ENCODE data around the gene EIF4ENIF1.
A peak's percentile ranks its signal among the peaks of the same experiment; 100 is the strongest.
"Not testable (repeated sequence)": the region's sequence is repeated elsewhere in the genome, so short reads cannot be mapped to it uniquely, and the experiment has no call there.

Gene EIF4ENIF1

GRCh38 chr22:31520051-31520450 lies 30.4 kb upstream of the EIF4ENIF1 start:
- no peak for TF ChIP-seq CTCF (conservative IDR thresholded peaks at IDR 0.05; ENCODE audit: low read depth, low read length)
- no peak for DNase-seq (ENCODE audit: low read depth)
- no peak overlapping the region for H3K4me3 ChIP-seq (ENCODE audit: low read depth, low read length)

GRCh38 chr22:31509061-31509762 lies 19.6 kb upstream of the EIF4ENIF1 start:
- TF ChIP-seq CTCF (conservative IDR thresholded peaks at IDR 0.05; ENCODE audit: low read depth, low read length): no peak

GRCh38 chr22:31508536-31508935 lies 18.9 kb upstream of the EIF4ENIF1 start:
- H3K4me3 ChIP-seq (ENCODE audit: low read depth, low read length): no peak overlapping the region
- DNase-seq (ENCODE audit: low read depth): no peak
- no peak for TF ChIP-seq CTCF (conservative IDR thresholded peaks at IDR 0.05; ENCODE audit: low read depth, low read length)

More at GRCh38 chr22:31509061-31509762, 19.6 kb upstream of the EIF4ENIF1 start:
- no peak for DNase-seq (ENCODE audit: low read depth)
- H3K4me3 ChIP-seq (ENCODE audit: low read depth, low read length): no peak overlapping the region

GRCh38 chr22:31507517-31507916 lies 17.9 kb upstream of the EIF4ENIF1 start:
- not testable (repeated sequence) for H3K4me3 ChIP-seq (ENCODE audit: low read depth, low read length)

GRCh38 chr22:31504282-31504681 lies 14.6 kb upstream of the EIF4ENIF1 start:
- no peak for TF ChIP-seq CTCF (conservative IDR thresholded peaks at IDR 0.05; ENCODE audit: low read depth, low read length)
- DNase-seq (ENCODE audit: low read depth): peak; percentile 63
- H3K4me3 ChIP-seq (ENCODE audit: low read depth, low read length): no peak overlapping the region

More at GRCh38 chr22:31507517-31507916, 17.9 kb upstream of the EIF4ENIF1 start:
- not testable (repeated sequence) for DNase-seq (ENCODE audit: low read depth)

- H3K4me3 ChIP-seq (ENCODE audit: low read depth, low read length): no peak overlapping the region
- no peak for DNase-seq (ENCODE audit: low read depth)
- TF ChIP-seq CTCF (conservative IDR thresholded peaks at IDR 0.05; ENCODE audit: low read depth, low read length): no peak
Measured at GRCh38 chr22:31503211-31503964, 13.7 kb upstream of the EIF4ENIF1 start.

- DNase-seq (ENCODE audit: low read depth): no peak
- no peak for TF ChIP-seq CTCF (conservative IDR thresholded peaks at IDR 0.05; ENCODE audit: low read depth, low read length)
- H3K4me3 ChIP-seq (ENCODE audit: low read depth, low read length): no peak overlapping the region
Measured at GRCh38 chr22:31501738-31502137, 12.1 kb upstream of the EIF4ENIF1 start.

All from choroid plexus epithelial cell (primary cell).